Astrocyte of the spinal cord (primary cell): ENCODE results near the gene ATP5F1D.
"Not testable (repeated sequence)": the region's sequence is repeated elsewhere in the genome, so short reads cannot be mapped to it uniquely, and the experiment has no call there.

Experiments used
- DNase-seq: peaks from one replicate; pipeline ENCODE4 v3.0.0; 2011; ENCODE audit warnings: low read depth, low spot score
- H3K4me3 ChIP-seq: 2 replicates; pipeline ENCODE4 v1.5.1; 2011; ENCODE audit warnings: low read depth, mild to moderate bottlenecking, low read length, moderate library complexity
- CTCF ChIP-seq: IDR thresholded peaks from 2 replicates; pipeline ENCODE4 v1.5.1; 2012; ENCODE audit warnings: low read depth, mild to moderate bottlenecking, low read length, inconsistent platforms
- in situ Hi-C: cut with HindIII; loops from 2 replicates; pipeline ENCODE4 v1.10.0; 2017; ENCODE audit warnings: low sequenced_read_pairs

ATP5F1D gene

DNA sequence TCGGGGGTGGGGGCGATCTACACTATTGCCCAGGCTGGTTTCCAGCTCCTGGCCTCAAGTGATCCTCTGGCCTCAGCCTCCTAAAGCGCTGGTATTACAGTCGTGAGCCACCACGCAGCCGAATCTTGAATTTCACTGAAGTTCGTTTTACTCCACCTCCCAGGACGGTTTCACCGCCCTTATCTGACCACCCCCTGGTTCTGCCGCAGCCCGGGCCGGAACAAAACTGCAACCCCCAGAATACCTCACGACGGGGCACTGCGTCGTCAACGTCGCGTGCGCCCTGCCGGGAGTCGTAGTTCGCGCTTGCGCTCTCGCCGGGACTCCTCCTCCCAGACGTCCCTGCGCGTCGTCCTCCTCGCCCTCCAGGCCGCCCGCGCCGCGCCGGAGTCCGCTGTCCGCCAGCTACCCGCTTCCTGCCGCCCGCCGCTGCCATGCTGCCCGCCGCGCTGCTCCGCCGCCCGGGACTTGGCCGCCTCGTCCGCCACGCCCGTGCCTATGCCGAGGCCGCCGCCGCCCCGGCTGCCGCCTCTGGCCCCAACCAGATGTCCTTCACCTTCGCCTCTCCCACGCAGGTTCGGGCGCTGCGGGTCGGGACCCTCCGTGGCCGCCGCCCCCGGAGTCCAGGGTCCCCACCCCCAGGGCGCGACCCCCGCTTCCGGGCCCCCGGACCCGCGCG, at the start of gene ATP5F1D:
Gene ATP5F1D, plus strand, starts transcription at position 335 of the 679 bp plus-strand sequence. Its CDS starts 100 bp downstream, at position 435.
- in situ Hi-C loops = no loop called here
- no peak for TF ChIP-seq CTCF
- DNase-seq = peak; percentile 94
- H3K4me3 ChIP-seq = peak within 1 kb of the TSS; percentile 68

GRCh38 chr19:1199531-1199930, 42.0 kb upstream of the ATP5F1D start:
- in situ Hi-C loops = no loop called here
- no peak for TF ChIP-seq CTCF
- DNase-seq = no peak
- H3K4me3 ChIP-seq = no peak overlapping the region

DNA sequence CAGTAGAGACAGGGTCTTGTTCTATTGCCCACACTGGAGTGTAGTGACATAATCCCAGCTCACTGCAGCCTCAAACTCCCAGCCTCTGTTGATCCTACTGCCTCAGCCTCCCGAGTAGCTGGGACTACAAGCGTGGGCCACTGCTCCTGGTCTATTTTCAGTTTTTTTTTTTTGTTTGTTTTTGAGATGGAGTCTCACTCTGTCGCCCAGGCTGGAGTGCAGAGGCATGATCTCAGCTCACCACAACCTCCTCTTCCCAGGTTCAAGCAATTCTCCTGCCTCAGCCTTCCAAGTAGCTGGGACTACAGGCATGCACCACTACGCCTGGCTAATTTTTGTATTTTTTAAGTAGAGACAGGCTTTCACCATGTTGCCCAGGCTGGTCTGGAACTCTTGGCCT, 40.9 kb upstream of the ATP5F1D start:
- H3K4me3 ChIP-seq, DNase-seq, in situ Hi-C loops: not testable (repeated sequence)

GRCh38 chr19:1205114-1206099, 36.1 kb upstream of the ATP5F1D start, which contains the start of gene STK11:
STK11 (plus strand) TSS chr19:1205778; CDS start chr19:1206914, 1,136 bp downstream.
- TF ChIP-seq CTCF = no peak
- peak; percentile 98 for DNase-seq
- in situ Hi-C loops = no loop called here
- peak within 1 kb of the TSS; percentile 80 for H3K4me3 ChIP-seq

DNA sequence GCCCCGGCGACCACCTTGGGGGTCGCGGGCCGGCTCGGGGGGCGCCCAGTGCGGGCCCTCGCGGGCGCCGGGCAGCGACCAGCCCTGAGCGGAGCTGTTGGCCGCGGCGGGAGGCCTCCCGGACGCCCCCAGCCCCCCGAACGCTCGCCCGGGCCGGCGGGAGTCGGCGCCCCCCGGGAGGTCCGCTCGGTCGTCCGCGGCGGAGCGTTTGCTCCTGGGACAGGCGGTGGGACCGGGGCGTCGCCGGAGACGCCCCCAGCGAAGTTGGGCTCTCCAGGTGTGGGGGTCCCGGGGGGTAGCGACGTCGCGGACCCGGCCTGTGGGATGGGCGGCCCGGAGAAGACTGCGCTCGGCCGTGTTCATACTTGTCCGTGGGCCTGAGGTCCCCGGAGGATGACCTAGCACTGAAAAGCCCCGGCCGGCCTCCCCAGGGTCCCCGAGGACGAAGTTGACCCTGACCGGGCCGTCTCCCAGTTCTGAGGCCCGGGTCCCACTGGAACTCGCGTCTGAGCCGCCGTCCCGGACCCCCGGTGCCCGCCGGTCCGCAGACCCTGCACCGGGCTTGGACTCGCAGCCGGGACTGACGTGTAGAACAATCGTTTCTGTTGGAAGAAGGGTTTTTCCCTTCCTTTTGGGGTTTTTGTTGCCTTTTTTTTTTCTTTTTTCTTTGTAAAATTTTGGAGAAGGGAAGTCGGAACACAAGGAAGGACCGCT, 35.2 kb upstream of the ATP5F1D start:
- peak overlapping the region; percentile 80 for H3K4me3 ChIP-seq
- in situ Hi-C loops = no loop called here
- no peak for TF ChIP-seq CTCF
- DNase-seq = no peak

DNA sequence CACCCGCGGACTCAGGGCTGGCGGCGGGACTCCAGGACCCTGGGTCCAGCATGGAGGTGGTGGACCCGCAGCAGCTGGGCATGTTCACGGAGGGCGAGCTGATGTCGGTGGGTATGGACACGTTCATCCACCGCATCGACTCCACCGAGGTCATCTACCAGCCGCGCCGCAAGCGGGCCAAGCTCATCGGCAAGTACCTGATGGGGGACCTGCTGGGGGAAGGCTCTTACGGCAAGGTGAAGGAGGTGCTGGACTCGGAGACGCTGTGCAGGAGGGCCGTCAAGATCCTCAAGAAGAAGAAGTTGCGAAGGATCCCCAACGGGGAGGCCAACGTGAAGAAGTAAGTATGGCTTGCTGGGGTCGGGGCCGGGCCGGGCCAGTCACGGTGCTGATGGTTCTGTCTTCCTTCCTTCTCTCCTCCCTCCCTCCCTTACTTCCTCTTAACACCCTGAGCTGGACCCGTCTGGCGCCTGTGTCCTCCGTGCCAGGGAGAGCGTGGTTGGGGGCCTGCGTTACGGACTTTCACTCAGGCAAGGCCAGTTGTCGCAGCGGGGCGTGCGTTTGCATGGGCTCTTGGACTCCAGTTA, 34.6 kb upstream of the ATP5F1D start:
- no peak for TF ChIP-seq CTCF
- in situ Hi-C loops = no loop called here

DNA sequence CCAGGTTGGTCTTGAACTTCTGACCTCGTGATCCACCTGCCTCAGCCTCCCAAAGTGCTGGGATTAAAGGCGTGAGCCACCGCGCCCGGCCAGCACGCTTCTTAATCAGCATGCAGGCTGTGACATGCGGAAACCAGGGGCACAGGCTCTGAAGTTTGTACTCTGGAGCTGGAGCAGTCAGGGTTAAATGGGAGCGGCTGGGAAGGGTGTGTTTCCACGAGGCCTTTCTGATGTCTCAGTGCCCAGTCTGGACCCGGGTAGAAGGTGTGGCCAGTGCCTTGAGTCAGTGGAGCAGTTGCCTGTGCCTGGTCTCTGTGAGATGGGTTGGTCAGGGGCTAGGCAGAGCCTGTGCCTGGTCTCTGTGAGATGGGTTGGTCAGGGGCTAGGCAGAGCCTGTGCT, 32.7 kb upstream of the ATP5F1D start:
- in situ Hi-C loops, H3K4me3 ChIP-seq, DNase-seq: not testable (repeated sequence)

More for the DNA sequence above, 34.6 kb upstream of the ATP5F1D start:
- DNase-seq = no peak
- H3K4me3 ChIP-seq = peak overlapping the region; percentile 80
